Hepatocyte (in vitro differentiated cells): ENCODE measurements around the gene PLCB2.

Experiments used
- CTCF ChIP-seq: fragments of 200-600 bp; sonication (generic); IDR thresholded peaks from 2 replicates; pipeline ENCODE4 v1.5.1; 2016; ENCODE audit warnings: antibody characterized with exemption, mild to moderate bottlenecking; ENCODE audit not compliant: poor library complexity
- EZH2 ChIP-seq: fragments of 200-600 bp; sonication (generic); IDR thresholded peaks from 2 replicates; pipeline ENCODE4 v1.6.1; 2016; ENCODE audit warnings: antibody characterized with exemption, mild to moderate bottlenecking, borderline replicate concordance
- EZH2phosphoT487 ChIP-seq: fragments of 200-600 bp; sonication (generic); IDR thresholded peaks from one replicate; pipeline ENCODE4 v1.6.1; 2018; ENCODE audit warnings: antibody characterized with exemption, mild to moderate bottlenecking, low read depth, moderate library complexity; ENCODE audit not compliant: unreplicated experiment, severe bottlenecking

GRCh38 chr15:40316931-40317330 lies 9.2 kb upstream of the PLCB2 start:
- TF ChIP-seq EZH2 = no peak
- TF ChIP-seq CTCF = no peak
- TF ChIP-seq EZH2phosphoT487 = no peak
